Activated B cell treated with CpG ODN at 0.5 μM for 24 hours (primary cell): ENCODE measurements around the gene DNAH14. TPM values are rescaled to one million over a fixed set of nuclear protein-coding genes. Genes with fewer than 3 reads are reported as not detected.
"Not testable (repeated sequence)": the region's sequence is repeated elsewhere in the genome, so short reads cannot be mapped to it uniquely, and the experiment has no call there.

ENCODE experiments used
- ATAC-seq: fragments of 200-7000 bp; cut with Tn5 transposase; one replicate; pipeline ENCODE4 v1.10.0; 2021; ENCODE audit warnings: low read depth, mild to moderate bottlenecking, moderate library complexity
- CTCF ChIA-PET: fragments of 350-600 bp; sonication (Branson Sonifier 250); formaldehyde crosslinking; loops from one replicate; lab custom pipeline; 2021; ENCODE audit warnings: antibody characterized with exemption; lab: Charles Lee
- POLR2A ChIA-PET: fragments of 350-600 bp; sonication (Branson Sonifier 250); formaldehyde crosslinking; loops from one replicate; lab custom pipeline; 2021; ENCODE audit warnings: antibody characterized with exemption; lab: Charles Lee
- DNase-seq: peaks from one replicate; pipeline ENCODE4 v3.0.0; 2022
- H3K27ac Mint-ChIP-seq: one replicate; pipeline ENCODE4 v1.8.0; 2020; ENCODE audit warnings: mixed read lengths
- H3K27me3 Mint-ChIP-seq: one replicate; pipeline ENCODE4 v1.8.0; 2021; ENCODE audit warnings: mixed read lengths
- H3K36me3 Mint-ChIP-seq: one replicate; pipeline ENCODE4 v1.8.0; 2021; ENCODE audit warnings: low read depth, mixed read lengths
- H3K4me1 Mint-ChIP-seq: one replicate; pipeline ENCODE4 v1.8.0; 2021; ENCODE audit warnings: mixed read lengths
- H3K4me3 Mint-ChIP-seq: one replicate; pipeline ENCODE4 v1.8.0; 2020; ENCODE audit warnings: mild to moderate bottlenecking, mixed read lengths
- H3K9me3 Mint-ChIP-seq: one replicate; pipeline ENCODE4 v1.8.0; 2020; ENCODE audit warnings: mixed read lengths
- CTCF ChIP-seq: fragments of 200-600 bp; IDR thresholded peaks from one replicate; pipeline ENCODE4 v1.8.0; 2022; ENCODE audit warnings: antibody characterized with exemption, mild to moderate bottlenecking
- intact Hi-C: fragments of 100-400 bp; cut with micrococcal nuclease; formaldehyde crosslinking; loops from one replicate; pipeline ENCODE4 v1.15.1; 2024
- total RNA-seq: library from RNA; stranded (reverse); gene quantifications from 2 replicates; pipeline ENCODE4 v1.2.3, GENCODE V29; 2022

DNAH14 gene
- total RNA-seq, 1 donor from 2014 or later: not detected

- H3K27ac Mint-ChIP-seq: no peak overlapping the region
- DNase-seq (no peak), ATAC-seq (no peak)
- H3K4me3 Mint-ChIP-seq: no peak overlapping the region
- CTCF ChIA-PET: no interaction called here
- no peaks in the 10 kb centered on the region for H3K36me3 Mint-ChIP-seq
- H3K4me1 Mint-ChIP-seq: no peaks in the 10 kb centered on the region
- POLR2A ChIA-PET: no interaction called here
- no peak for TF ChIP-seq CTCF
- intact Hi-C loops: no loop called here
- H3K9me3 Mint-ChIP-seq: peaks cover 6% of the 10 kb centered on the region
- no peaks in the 10 kb centered on the region for H3K27me3 Mint-ChIP-seq
Measured at GRCh38 chr1:224988042-224988441, 58.6 kb downstream of the DNAH14 start.

- no peaks in the 10 kb centered on the region for H3K4me1 Mint-ChIP-seq
- H3K36me3 Mint-ChIP-seq: no peaks in the 10 kb centered on the region
- no peak overlapping the region for H3K4me3 Mint-ChIP-seq
- no peak for ATAC-seq
- POLR2A ChIA-PET: no interaction called here
- TF ChIP-seq CTCF: no peak
- H3K9me3 Mint-ChIP-seq: peaks cover 9% of the 10 kb centered on the region
- CTCF ChIA-PET: no interaction called here
- H3K27ac Mint-ChIP-seq: no peak overlapping the region
- H3K27me3 Mint-ChIP-seq: no peaks in the 10 kb centered on the region
- intact Hi-C loops: no loop called here
- no peak for DNase-seq
Measured at GRCh38 chr1:224989615-224990014, 60.1 kb downstream of the DNAH14 start.

GRCh38 chr1:224991550-224991949 is 62.1 kb downstream of the DNAH14 start:
- POLR2A ChIA-PET, CTCF ChIA-PET, H3K27ac Mint-ChIP-seq, intact Hi-C loops, H3K27me3 Mint-ChIP-seq, H3K36me3 Mint-ChIP-seq, H3K4me3 Mint-ChIP-seq, H3K4me1 Mint-ChIP-seq, DNase-seq, ATAC-seq: not testable (repeated sequence)
- peaks cover 16% of the 10 kb centered on the region for H3K9me3 Mint-ChIP-seq

GRCh38 chr1:224995602-224996001 is 66.1 kb downstream of the DNAH14 start:
- H3K4me3 Mint-ChIP-seq: no peak overlapping the region
- no peak for ATAC-seq
- H3K9me3 Mint-ChIP-seq: peaks cover 22% of the 10 kb centered on the region
- no peak for DNase-seq
- H3K36me3 Mint-ChIP-seq: no peaks in the 10 kb centered on the region
- POLR2A ChIA-PET: no interaction called here
- no peak for TF ChIP-seq CTCF
- H3K27me3 Mint-ChIP-seq: no peaks in the 10 kb centered on the region
- CTCF ChIA-PET: no interaction called here
- H3K27ac Mint-ChIP-seq: no peak overlapping the region
- H3K4me1 Mint-ChIP-seq: no peaks in the 10 kb centered on the region
- intact Hi-C loops: no loop called here

GRCh38 chr1:224996266-224996665 is 66.8 kb downstream of the DNAH14 start:
- no peak overlapping the region for H3K4me3 Mint-ChIP-seq
- ChIA-PET POLR2A (no interaction called here), CTCF (no interaction called here)
- H3K4me1 Mint-ChIP-seq: no peaks in the 10 kb centered on the region
- no peak for DNase-seq
- intact Hi-C loops: no loop called here
- no peaks in the 10 kb centered on the region for H3K36me3 Mint-ChIP-seq
- peaks cover 23% of the 10 kb centered on the region for H3K9me3 Mint-ChIP-seq
- no peak for TF ChIP-seq CTCF
- no peak for ATAC-seq
- no peak overlapping the region for H3K27ac Mint-ChIP-seq
- H3K27me3 Mint-ChIP-seq: no peaks in the 10 kb centered on the region

- Mint-ChIP-seq H3K36me3 (no peaks in the 10 kb centered on the region), H3K4me3 (no peak overlapping the region), H3K4me1 (no peaks in the 10 kb centered on the region), H3K27ac (no peak overlapping the region), H3K27me3 (no peaks in the 10 kb centered on the region), H3K9me3 (peaks cover 19% of the 10 kb centered on the region)
- ChIA-PET POLR2A (no interaction called here), CTCF (no interaction called here)
- no peak for ATAC-seq
- intact Hi-C loops: no loop called here
- DNase-seq: no peak
- TF ChIP-seq CTCF: no peak
Measured at GRCh38 chr1:224998185-224998584, 68.7 kb downstream of the DNAH14 start.
